GM18858 (cell line): ENCODE results near the gene OR51B2.

ENCODE experiments used
- ATAC-seq: cut with Tn5 transposase; IDR thresholded peaks from one replicate; pipeline ENCODE4 v1.9.1; 2021; ENCODE audit not compliant: unreplicated experiment

Gene OR51B2

GRCh38 chr11:5284637-5285036 lies 39.5 kb downstream of the OR51B2 start:
- no peak for ATAC-seq

GRCh38 chr11:5283882-5284281 lies 40.2 kb downstream of the OR51B2 start:
- no peak for ATAC-seq

- no peak for ATAC-seq
These were observed 41.0 kb downstream of the OR51B2 start for GRCh38 chr11:5283086-5283485.

GRCh38 chr11:5282628-5283027 lies 41.5 kb downstream of the OR51B2 start:
- ATAC-seq, result no peak

DNA sequence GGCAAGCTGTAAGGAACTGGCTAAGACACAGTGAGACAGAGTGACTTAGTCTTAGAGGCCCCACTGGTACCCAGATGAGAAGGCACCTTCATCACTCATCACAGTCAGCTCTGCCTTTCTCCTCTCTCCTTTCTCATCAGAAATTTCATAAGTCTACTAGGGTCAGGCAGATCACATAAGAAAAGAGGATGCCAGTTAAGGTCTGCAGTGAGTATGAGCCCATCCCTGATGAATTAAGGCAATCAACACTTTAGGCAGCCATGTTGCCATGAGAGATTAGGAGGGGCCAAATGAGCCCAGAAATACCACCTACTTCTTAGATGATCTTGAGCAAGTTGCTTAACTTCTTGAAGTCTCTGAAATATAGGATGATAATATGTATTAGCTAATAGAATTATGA lies 42.5 kb downstream of the OR51B2 start:
- no peak for ATAC-seq

GRCh38 chr11:5280582-5281102 lies 43.5 kb downstream of the OR51B2 start:
- peak; percentile 87 for ATAC-seq

GRCh38 chr11:5279471-5280090 lies 44.5 kb downstream of the OR51B2 start:
- ATAC-seq, result no peak

- no peak for ATAC-seq
These were observed 46.2 kb downstream of the OR51B2 start for GRCh38 chr11:5277807-5278382.

DNA sequence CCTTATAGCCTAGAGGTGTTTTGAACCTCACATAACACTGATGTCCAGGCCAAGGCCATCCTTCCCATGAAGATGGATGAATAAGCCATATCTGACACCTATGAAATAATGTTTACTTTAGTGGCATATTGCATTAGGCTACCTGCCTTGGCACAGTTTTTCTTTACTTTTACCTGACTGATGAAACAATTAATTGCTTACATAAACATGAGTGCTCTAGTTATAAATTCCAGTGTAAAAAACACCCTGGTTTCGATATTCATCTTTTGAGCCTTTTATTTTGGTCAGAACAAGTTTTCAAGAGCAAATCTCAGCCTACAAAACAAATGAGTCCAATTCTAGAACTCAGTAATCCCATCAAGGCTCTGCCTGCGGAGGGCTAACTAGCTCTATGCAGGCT lies 47.4 kb downstream of the OR51B2 start:
- no peak for ATAC-seq

DNA sequence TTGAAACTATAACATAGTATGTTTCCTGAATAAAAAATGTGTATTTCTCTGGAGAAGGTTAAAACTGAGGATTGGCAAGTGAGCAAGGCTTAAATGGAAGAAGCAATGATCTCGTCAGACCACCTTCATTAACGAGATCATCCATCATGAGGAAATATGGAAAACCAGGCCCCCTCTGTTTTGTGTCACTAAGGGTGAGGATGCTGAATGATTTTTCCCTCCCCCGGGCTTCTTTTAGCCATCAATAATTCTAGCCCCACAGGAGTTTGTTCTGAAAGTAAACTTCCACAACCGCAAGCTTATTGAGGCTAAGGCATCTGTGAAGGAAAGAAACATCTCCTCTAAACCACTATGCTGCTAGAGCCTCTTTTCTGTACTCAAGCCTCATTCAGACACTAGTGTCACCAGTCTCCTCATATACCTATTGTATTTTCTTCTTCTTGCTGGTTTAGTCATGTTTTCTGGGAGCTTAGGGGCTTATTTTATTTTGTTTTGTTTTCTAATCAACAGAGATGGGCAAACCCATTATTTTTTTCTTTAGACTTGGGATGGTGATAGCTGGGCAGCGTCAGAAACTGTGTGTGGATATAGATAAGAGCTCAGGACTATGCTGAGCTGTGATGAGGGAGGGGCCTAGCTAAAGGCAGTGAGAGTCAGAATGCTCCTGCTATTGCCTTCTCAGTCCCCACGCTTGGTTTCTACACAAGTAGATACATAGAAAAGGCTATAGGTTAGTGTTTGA lies 48.6 kb downstream of the OR51B2 start:
- ATAC-seq, result no peak

DNA sequence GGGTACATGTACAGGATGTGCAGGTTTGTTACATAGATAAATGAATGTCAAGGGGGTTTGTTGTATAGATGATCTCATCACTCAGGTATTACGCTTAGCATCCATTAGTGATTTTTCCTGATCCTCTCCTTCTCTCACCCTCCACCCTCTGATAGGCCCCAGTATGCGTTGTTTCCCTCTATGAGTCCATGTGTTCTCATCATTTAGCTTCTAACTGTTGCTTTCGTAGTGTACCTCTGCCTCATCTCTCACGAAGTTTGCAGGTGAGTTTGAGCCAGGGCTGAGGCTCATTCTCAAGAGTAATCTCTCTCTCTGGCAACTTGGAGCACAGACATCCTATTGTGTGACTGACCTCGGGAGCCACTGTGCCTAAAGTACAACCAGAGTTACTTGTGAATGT lies 49.7 kb downstream of the OR51B2 start:
- no peak for ATAC-seq
